ENCODE data around the gene RTP2.

RTP2 gene

GRCh38 chr3:187702507-187703033 lies at the start of gene RTP2:
Gene RTP2 (minus strand): TSS chr3:187702557. CDS start chr3:187702128, 429 bp downstream.
- DNase-seq (ENCODE audit: low read depth in 3 of 3) = no peak

- DNase-seq (ENCODE audit: low read depth in 3 of 3) = no peak
These were observed 48.3 kb upstream of the RTP2 start for GRCh38 chr3:187750513-187751123.

GRCh38 chr3:187750006-187750512 lies 47.7 kb upstream of the RTP2 start:
- no peak for DNase-seq (ENCODE audit: low read depth in 3 of 3)

- peak; percentile 83 to 91 (median 90) for DNase-seq (ENCODE audit: low read depth in 3 of 3)
These were observed 45.7 kb upstream of the RTP2 start for GRCh38 chr3:187748050-187748481.

- DNase-seq (ENCODE audit: low read depth in 3 of 3) = no peak
These were observed 45.1 kb upstream of the RTP2 start for GRCh38 chr3:187747506-187747905.

- no peak for DNase-seq (ENCODE audit: low read depth in 3 of 3)
These were observed 44.3 kb upstream of the RTP2 start for GRCh38 chr3:187746442-187747281.

GRCh38 chr3:187746059-187746441 lies 43.7 kb upstream of the RTP2 start:
- DNase-seq (ENCODE audit: low read depth in 3 of 3) = no peak

GRCh38 chr3:187745201-187746058 lies 43.1 kb upstream of the RTP2 start, which contains the start of gene BCL6:
Gene BCL6 (minus strand): TSS chr3:187745468. CDS start chr3:187733693, 11,775 bp downstream.
- DNase-seq (ENCODE audit: low read depth in 3 of 3) = peak; percentile 69 to 85 (median 77)

- no peak for DNase-seq (ENCODE audit: low read depth in 3 of 3)
These were observed 42.1 kb upstream of the RTP2 start for GRCh38 chr3:187744169-187745151.

GRCh38 chr3:187743195-187744141 lies 41.1 kb upstream of the RTP2 start:
- peak in 2 of 3 experiments; percentile 48 to 64 for DNase-seq (ENCODE audit: low read depth in 3 of 3)

GRCh38 chr3:187742351-187743171 lies 40.2 kb upstream of the RTP2 start:
- DNase-seq (ENCODE audit: low read depth in 3 of 3) = no peak

GRCh38 chr3:187741403-187742350 lies 39.3 kb upstream of the RTP2 start:
- peak in 2 of 3 experiments; percentile 52 to 74 for DNase-seq (ENCODE audit: low read depth in 3 of 3)

GRCh38 chr3:187740421-187741399 lies 38.4 kb upstream of the RTP2 start:
- DNase-seq (ENCODE audit: low read depth in 3 of 3) = peak in 2 of 3 experiments; percentile 54 to 63

GRCh38 chr3:187739561-187740332 lies 37.4 kb upstream of the RTP2 start:
- peak in 2 of 3 experiments; percentile 61 to 77 for DNase-seq (ENCODE audit: low read depth in 3 of 3)

- DNase-seq (ENCODE audit: low read depth in 3 of 3) = no peak
These were observed 36.8 kb upstream of the RTP2 start for GRCh38 chr3:187739094-187739560.
